Epithelial cell of proximal tubule (primary cell): ENCODE results near the gene CCNG2. TPM values are rescaled to one million over a fixed set of nuclear protein-coding genes. Genes with fewer than 3 reads are reported as not detected.

Experiments
- DNase-seq: peaks from one replicate; pipeline ENCODE4 v3.0.0-alpha.2; 2011; ENCODE audit warnings: low read depth
- H3K4me3 ChIP-seq: 2 replicates; pipeline ENCODE4 v1.5.1; 2011; ENCODE audit warnings: low read depth, mild to moderate bottlenecking, low read length
- total RNA-seq: library from RNA; depleted of rRNA; stranded (reverse); fragments of >200 nt; gene quantifications from 2 replicates; pipeline ENCODE4 v1.2.3, GENCODE V29; 2015
- TF ChIP-seq, protein P1 (sequence below): conservative IDR thresholded peaks from 2 replicates; pipeline ENCODE4 v1.5.1; 2012; ENCODE audit warnings: low read depth, mild to moderate bottlenecking, low read length

Gene CCNG2
- total RNA-seq, 1 donor from 2014 or later, result 22.1 TPM

DNA sequence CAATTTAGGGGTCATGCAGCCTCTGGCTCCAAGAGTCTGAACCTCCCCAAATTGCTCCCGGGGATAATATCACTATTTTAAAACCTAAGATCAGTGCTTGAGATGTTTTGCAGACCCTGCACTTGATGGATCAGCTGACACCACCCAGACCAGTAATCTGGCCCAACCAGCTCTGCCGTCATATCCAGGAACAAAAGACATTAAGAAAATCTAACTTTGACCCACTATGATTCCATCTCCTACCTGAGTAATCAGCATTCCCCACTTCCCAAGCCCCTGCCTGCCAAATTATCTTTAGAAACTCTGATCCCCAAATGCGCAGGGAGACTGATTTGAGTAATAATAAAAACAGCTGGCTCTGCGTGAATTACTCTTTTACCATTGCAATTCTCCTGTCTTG lies 34.4 kb upstream of the CCNG2 start:
- TF ChIP-seq, protein P1, sequence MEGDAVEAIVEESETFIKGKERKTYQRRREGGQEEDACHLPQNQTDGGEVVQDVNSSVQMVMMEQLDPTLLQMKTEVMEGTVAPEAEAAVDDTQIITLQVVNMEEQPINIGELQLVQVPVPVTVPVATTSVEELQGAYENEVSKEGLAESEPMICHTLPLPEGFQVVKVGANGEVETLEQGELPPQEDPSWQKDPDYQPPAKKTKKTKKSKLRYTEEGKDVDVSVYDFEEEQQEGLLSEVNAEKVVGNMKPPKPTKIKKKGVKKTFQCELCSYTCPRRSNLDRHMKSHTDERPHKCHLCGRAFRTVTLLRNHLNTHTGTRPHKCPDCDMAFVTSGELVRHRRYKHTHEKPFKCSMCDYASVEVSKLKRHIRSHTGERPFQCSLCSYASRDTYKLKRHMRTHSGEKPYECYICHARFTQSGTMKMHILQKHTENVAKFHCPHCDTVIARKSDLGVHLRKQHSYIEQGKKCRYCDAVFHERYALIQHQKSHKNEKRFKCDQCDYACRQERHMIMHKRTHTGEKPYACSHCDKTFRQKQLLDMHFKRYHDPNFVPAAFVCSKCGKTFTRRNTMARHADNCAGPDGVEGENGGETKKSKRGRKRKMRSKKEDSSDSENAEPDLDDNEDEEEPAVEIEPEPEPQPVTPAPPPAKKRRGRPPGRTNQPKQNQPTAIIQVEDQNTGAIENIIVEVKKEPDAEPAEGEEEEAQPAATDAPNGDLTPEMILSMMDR, result no peak
- H3K4me3 ChIP-seq, result no peak overlapping the region
- DNase-seq, result no peak

DNA sequence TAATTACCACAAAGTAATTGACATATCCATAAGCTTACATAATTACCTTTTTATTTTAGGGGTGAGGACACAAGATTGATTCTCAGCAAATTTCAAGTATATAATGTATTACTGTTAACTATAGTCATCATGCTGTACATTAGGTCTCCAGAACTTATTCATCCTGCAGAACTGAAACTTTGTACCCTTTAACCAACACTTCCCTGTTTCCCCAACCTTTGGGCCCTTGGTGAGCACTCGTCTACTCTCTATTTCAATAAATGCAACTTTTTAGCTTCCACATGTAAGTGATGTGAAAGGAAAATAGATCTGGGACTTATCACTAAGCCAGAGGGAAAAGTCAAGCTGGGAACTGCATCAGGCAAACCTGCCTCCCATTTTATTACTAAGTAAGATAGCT lies 33.6 kb upstream of the CCNG2 start:
- TF ChIP-seq, protein P1, result no peak
- DNase-seq, result no peak

DNA sequence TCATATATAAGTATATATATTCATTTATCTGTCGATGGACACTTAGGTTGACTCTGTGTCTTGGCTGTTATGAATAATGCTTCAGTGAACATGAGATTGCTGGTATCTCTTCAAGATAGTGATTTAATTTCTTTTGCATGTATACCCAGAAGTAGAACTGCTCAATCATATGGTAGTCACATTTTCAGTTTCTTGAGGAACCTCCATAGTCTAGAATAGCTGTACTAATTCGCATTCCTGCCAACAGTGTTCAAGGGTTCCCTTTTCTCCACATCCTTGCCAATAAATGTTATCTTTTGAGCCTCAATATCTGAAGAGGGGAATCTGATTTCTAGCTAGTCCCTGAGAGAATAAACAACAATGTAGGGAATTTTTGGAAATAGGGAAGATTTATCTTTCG lies 32.4 kb upstream of the CCNG2 start:
- TF ChIP-seq, protein P1, result no peak
- DNase-seq, result no peak

More for the DNA sequence above, 33.6 kb upstream of the CCNG2 start:
- no peak overlapping the region for H3K4me3 ChIP-seq

DNA sequence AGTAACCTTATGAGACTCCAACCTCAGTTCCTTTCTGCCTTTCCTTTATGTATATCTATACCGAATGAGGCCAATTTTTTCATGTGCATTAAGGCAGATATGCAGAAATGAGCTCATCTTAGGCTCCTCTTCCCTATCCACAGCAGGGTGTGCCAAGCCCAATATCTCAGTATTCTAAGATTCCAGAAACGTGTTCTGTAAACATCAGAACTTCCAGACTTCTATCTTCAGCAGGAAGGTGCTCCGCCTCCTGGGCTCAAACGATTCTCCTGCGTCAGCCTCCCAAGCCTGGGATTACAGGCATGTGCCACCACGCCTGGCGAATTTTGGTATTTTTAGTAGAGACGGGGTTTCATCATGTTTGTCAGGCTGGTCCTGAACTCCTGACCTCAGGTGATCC lies 31.0 kb upstream of the CCNG2 start:
- DNase-seq, result no peak
- TF ChIP-seq, protein P1, result no peak
- no peak overlapping the region for H3K4me3 ChIP-seq

More for the DNA sequence above, 32.4 kb upstream of the CCNG2 start:
- no peak overlapping the region for H3K4me3 ChIP-seq

DNA sequence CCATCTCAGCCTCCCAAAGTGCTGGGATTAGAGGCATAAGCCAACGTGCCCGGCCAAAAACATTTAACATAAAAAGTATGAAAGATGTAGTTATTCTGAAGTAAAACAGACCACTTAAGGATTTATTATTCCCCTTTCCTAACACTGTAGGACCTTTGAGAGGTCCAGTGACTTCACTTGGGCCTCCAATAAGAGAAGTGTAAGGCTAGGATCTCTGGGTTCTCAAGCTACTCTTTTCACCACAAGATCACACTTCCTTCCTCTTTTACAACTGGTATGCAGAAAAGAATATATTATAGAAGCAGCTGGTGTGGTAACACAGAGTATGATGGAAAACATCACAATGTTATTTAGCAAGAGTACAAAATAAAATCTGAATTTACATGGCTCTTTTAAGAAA lies 30.2 kb upstream of the CCNG2 start:
- no peak for DNase-seq
- TF ChIP-seq, protein P1, result no peak
- H3K4me3 ChIP-seq, result no peak overlapping the region

DNA sequence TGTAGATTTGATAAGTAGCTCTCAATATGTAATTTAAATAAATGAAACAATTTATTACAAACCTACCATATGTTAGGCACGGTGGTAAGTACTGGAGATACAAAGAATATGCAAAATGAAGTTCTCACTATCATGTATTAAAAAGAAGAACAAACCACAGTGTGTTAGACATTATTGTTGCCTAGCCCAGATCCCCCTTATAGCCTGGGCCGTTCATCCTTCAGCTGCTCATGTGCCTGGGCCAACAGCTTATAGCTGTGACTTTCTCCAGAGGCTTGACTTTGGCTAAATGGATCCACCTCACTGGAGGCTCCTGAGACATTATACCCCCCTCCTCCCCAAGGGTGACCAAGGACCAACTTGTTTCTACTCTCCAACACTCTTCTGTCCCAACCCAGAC lies 29.8 kb upstream of the CCNG2 start:
- DNase-seq, result no peak
- TF ChIP-seq, protein P1, result no peak
- no peak overlapping the region for H3K4me3 ChIP-seq

DNA sequence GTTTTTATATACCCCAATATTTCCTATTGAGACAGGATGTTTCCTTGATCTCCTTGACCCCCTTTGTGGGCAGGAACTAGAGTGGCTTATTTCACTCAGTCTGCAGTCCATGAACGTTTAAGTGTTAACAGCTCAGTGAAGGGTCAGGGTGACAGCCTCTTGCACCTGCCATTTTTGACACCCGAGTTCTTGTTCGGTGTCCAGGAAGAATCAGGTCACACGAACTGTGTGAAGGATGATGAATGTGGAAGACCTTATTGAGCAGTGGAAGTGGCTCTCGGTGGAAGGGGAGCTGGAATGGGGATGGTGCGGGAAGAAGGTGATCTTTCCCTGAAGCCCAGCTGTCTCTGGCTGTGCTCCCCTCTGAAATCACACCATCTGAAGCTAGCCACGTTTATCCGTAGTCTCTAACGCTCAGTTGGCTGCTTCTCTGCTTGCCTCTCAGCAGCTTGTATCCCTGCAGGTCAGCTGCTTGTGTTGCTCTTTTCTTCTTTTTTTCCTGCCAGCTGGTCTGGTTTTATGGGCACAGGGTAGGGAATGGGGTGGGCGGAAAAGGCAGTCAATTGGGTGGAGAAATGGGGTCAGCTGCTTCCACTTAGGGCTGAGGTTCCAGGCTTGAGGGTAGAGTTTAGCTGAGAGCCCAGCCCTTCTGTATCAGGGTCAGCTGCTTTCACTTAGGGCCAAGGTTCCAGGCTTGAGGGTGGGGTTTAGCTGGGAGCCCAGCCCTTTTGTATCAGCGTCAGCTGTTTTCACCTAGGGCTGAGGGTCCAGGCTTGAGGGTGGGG lies 29.0 kb upstream of the CCNG2 start:
- no peak overlapping the region for H3K4me3 ChIP-seq
- TF ChIP-seq, protein P1, result no peak
- no peak for DNase-seq
